ENCODE measurements around the gene FLNC. TPM values are rescaled to one million over a fixed set of nuclear protein-coding genes. Genes with fewer than 3 reads are reported as not detected.

FLNC gene
- total and polyA plus RNA-seq, 2 donors (not counting 3 experiments of a cell fraction or from before 2014, with no cell fraction given) = 19.5 to 81.9 TPM

- FAIRE-seq (no peak), DNase-seq (ENCODE audit: low read depth, low spot score) (no peak)
- H3K79me2 ChIP-seq (ENCODE audit: control insufficient read depth, insufficient read depth, low read length) = no peaks in the 10 kb centered on the region
- dilution Hi-C loops (cut with MboI; ENCODE audit: extremely low pct_ligation_motif_present, low sequenced_read_pairs) = no loop called here
- H3K4me1 ChIP-seq (ENCODE audit: control insufficient read depth, extremely low read depth, insufficient read depth, low read length) = no peaks in the 10 kb centered on the region
- no peak for TF ChIP-seq MAX (IDR thresholded peaks at IDR 0.05; ENCODE audit: insufficient read depth, insufficient read length)
- no peak for TF ChIP-seq POLR2AphosphoS5 (IDR thresholded peaks at IDR 0.05; ENCODE audit: insufficient read depth, low read depth, low read length)
- no peak for TF ChIP-seq MYC (IDR thresholded peaks at IDR 0.05; ENCODE audit: low read depth, low read length)
- no peak overlapping the region for H3K27ac ChIP-seq (ENCODE audit: insufficient read depth, low read depth, low read length)
- no peaks in the 10 kb centered on the region for H3K27me3 ChIP-seq (ENCODE audit: control insufficient read depth in 2 of 2, insufficient read depth in 2 of 2, low read length in 2 of 2)
- ChIA-PET CTCF (no interaction called here), POLR2A (no interaction called here)
- H2AFZ ChIP-seq (ENCODE audit: low read depth, low read length) = no peak overlapping the region
- H3K9me3 ChIP-seq (replicated peaks; ENCODE audit: control insufficient read depth, insufficient read depth, low read length) = no peaks in the 10 kb centered on the region
- peaks cover 11 to 82% of the 10 kb centered on the region in 2 experiments for H3K36me3 ChIP-seq (ENCODE audit: control insufficient read depth in 2 of 2, extremely low read depth in 1 of 2, insufficient read depth in 2 of 2, low read length in 2 of 2)
- no peak overlapping the region for H3K9ac ChIP-seq (replicated peaks; ENCODE audit: extremely low read depth, insufficient read depth, low read length)
- no peak overlapping the region for H3K4me2 ChIP-seq (ENCODE audit: insufficient read depth, low read length)
- TSS peak; percentile 19 for BruUV-seq (replicated peaks)
- no peaks in the 10 kb centered on the region for H3K9me1 ChIP-seq (replicated peaks; ENCODE audit: control insufficient read depth, extremely low read depth, insufficient read depth, low read length)
- H4K20me1 ChIP-seq (replicated peaks; ENCODE audit: control insufficient read depth, extremely low read depth, insufficient read depth, low read length) = no peaks in the 10 kb centered on the region
- intact Hi-C loops (cut with micrococcal nuclease) = no loop called here
- H3K4me3 ChIP-seq (replicated peaks in 1 of 3; ENCODE audit: insufficient read depth in 1 of 3, low read depth in 1 of 3, low read length in 3 of 3) = no peak overlapping the region
Observed at GRCh38 chr7:128848289-128849155, 18.3 kb downstream of the FLNC start.

DNA sequence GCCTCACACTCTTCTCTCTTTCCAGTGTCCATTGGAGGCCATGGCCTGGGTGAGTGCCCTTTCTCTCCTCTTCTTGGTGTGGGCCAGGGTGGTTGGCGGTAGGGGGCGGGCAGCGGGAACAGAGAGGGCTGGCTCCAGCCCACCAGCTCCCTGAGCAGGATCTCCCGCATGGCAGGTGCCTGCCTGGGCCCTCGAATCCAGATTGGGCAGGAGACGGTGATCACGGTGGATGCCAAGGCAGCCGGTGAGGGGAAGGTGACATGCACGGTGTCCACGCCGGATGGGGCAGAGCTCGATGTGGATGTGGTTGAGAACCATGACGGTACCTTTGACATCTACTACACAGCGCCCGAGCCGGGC lies 18.9 kb downstream of the FLNC start:
- Histone ChIP-seq H3K9me1 (replicated peaks; ENCODE audit: control insufficient read depth, extremely low read depth, insufficient read depth, low read length) (no peaks in the 10 kb centered on the region), H3K79me2 (ENCODE audit: control insufficient read depth, insufficient read depth, low read length) (no peaks in the 10 kb centered on the region), H4K20me1 (replicated peaks; ENCODE audit: control insufficient read depth, extremely low read depth, insufficient read depth, low read length) (no peaks in the 10 kb centered on the region), H3K4me3 (replicated peaks in 1 of 3; ENCODE audit: insufficient read depth in 1 of 3, low read depth in 1 of 3, low read length in 3 of 3) (no peak overlapping the region), H3K4me2 (ENCODE audit: insufficient read depth, low read length) (no peak overlapping the region), H2AFZ (ENCODE audit: low read depth, low read length) (no peak overlapping the region), H3K27me3 (ENCODE audit: control insufficient read depth in 2 of 2, insufficient read depth in 2 of 2, low read length in 2 of 2) (no peaks in the 10 kb centered on the region), H3K4me1 (ENCODE audit: control insufficient read depth, extremely low read depth, insufficient read depth, low read length) (no peaks in the 10 kb centered on the region), H3K36me3 (ENCODE audit: control insufficient read depth in 2 of 2, extremely low read depth in 1 of 2, insufficient read depth in 2 of 2, low read length in 2 of 2) (peaks cover 12 to 81% of the 10 kb centered on the region in 2 experiments), H3K27ac (ENCODE audit: insufficient read depth, low read depth, low read length) (no peak overlapping the region), H3K9me3 (replicated peaks; ENCODE audit: control insufficient read depth, insufficient read depth, low read length) (no peaks in the 10 kb centered on the region), H3K9ac (replicated peaks; ENCODE audit: extremely low read depth, insufficient read depth, low read length) (no peak overlapping the region)
- FAIRE-seq (no peak), DNase-seq (ENCODE audit: low read depth, low spot score) (no peak)
- no peak for TF ChIP-seq GATA2 (IDR thresholded peaks at IDR 0.05; ENCODE audit: insufficient read depth, insufficient read length, low read depth, low read length)
- no peak for TF ChIP-seq POLR2AphosphoS5 (IDR thresholded peaks at IDR 0.05; ENCODE audit: insufficient read depth, low read depth, low read length)
- TF ChIP-seq CTCF (IDR thresholded peaks at IDR 0.05; ENCODE audit: extremely low read depth in 1 of 2, insufficient read depth in 1 of 2, low read depth in 1 of 2, low read length in 2 of 2) = no peak
- TF ChIP-seq MAX (IDR thresholded peaks at IDR 0.05; ENCODE audit: insufficient read depth, insufficient read length) = no peak
- TF ChIP-seq EZH2 (IDR thresholded peaks at IDR 0.05; ENCODE audit: borderline replicate concordance, low read depth, low read length, severe bottlenecking) = no peak
- no peak for TF ChIP-seq FOS (IDR thresholded peaks at IDR 0.05; ENCODE audit: borderline replicate concordance, insufficient read depth, low read length)
- TF ChIP-seq MYC (IDR thresholded peaks at IDR 0.05; ENCODE audit: low read depth, low read length) = no peak
- TF ChIP-seq JUN (IDR thresholded peaks at IDR 0.05; ENCODE audit: borderline replicate concordance, insufficient read depth, insufficient read length, low read depth) = no peak
- TF ChIP-seq POLR2A (IDR thresholded peaks at IDR 0.05; ENCODE audit: low read depth, low read length) = no peak
- intact Hi-C loops (cut with micrococcal nuclease) (no loop called here), dilution Hi-C loops (cut with MboI; ENCODE audit: extremely low pct_ligation_motif_present, low sequenced_read_pairs) (no loop called here)
- ChIA-PET CTCF (no interaction called here), POLR2A (no interaction called here)
- no TSS peak for BruUV-seq (replicated peaks)

Measured in endothelial cell of umbilical vein (primary cell).